H1 (cell line): ENCODE data around the gene DHCR24. TPM values are rescaled to one million over a fixed set of nuclear protein-coding genes. Genes with fewer than 3 reads are reported as not detected.

ENCODE experiments used
- CTCF ChIA-PET: fragments of 300-600 bp; sonication (Branson Sonifier 250); formaldehyde crosslinking; loops from one replicate; lab custom pipeline; 2021; ENCODE audit not compliant: partially characterized antibody; lab: Charles Lee
- POLR2A ChIA-PET: fragments of 300-600 bp; sonication (Branson Sonifier 250); formaldehyde crosslinking; loops from one replicate; lab custom pipeline; 2021; ENCODE audit warnings: inconsistent platforms; ENCODE audit not compliant: partially characterized antibody; lab: Charles Lee
- DNase-seq, 2 experiments: peaks; one replicate each; pipeline versions ENCODE4 v3.0.0 to v3.0.0-alpha.2; 2010 to 2022; ENCODE audit warnings: low spot score in 2 of 2, low read depth in 1 of 2, mixed read lengths in 1 of 2
- FAIRE-seq: peaks from 2 replicates; lab custom pipeline; 2011; peaks lifted over from hg19 to GRCh38; lab: Jason Lieb, UNC
- H2AFZ ChIP-seq: 2 replicates; pipeline ENCODE4 v1.8.1; 2012; ENCODE audit warnings: low read length, inconsistent platforms
- H2AK5ac ChIP-seq: 2 replicates; pipeline ENCODE4 v1.6.1; 2013; ENCODE audit warnings: low read depth, low read length
- H2BK120ac ChIP-seq: replicated peaks from 2 replicates; pipeline ENCODE3; 2013; ENCODE audit warnings: low read depth, low read length, inconsistent platforms
- H2BK12ac ChIP-seq: 2 replicates; pipeline ENCODE4 v1.6.1; 2013; ENCODE audit warnings: low read depth, low read length
- H2BK15ac ChIP-seq: 2 replicates; pipeline ENCODE4 v1.6.1; 2013; ENCODE audit warnings: low read length
- H2BK20ac ChIP-seq: 2 replicates; pipeline ENCODE4 v1.6.1; 2013; ENCODE audit warnings: low read length
- H2BK5ac ChIP-seq: 2 replicates; pipeline ENCODE4 v1.6.1; 2013; ENCODE audit warnings: low read depth, low read length
- H3K14ac ChIP-seq: 2 replicates; pipeline ENCODE4 v1.6.1; 2013; ENCODE audit warnings: inconsistent platforms; ENCODE audit not compliant: insufficient read length
- H3K18ac ChIP-seq: 2 replicates; pipeline ENCODE4 v1.6.1; 2013; ENCODE audit warnings: low read length; ENCODE audit errors: extremely low read depth
- H3K23ac ChIP-seq: 2 replicates; pipeline ENCODE4 v1.6.1; 2013; ENCODE audit warnings: inconsistent platforms; ENCODE audit not compliant: insufficient read length
- H3K23me2 ChIP-seq: 2 replicates; pipeline ENCODE4 v1.6.1; 2013; ENCODE audit warnings: low read depth, low read length
- H3K27ac ChIP-seq: 2 replicates; pipeline ENCODE4 v1.6.1; 2011; ENCODE audit warnings: low read depth, low read length, inconsistent platforms
- H3K27me3 ChIP-seq, 4 experiments: replicated peaks in 1 of 4; 1 replicate in 1 of 4; 2 replicates in 3 of 4; pipeline versions ENCODE4 v1.6.1 to v1.8.1; 2011 to 2013; ENCODE audit warnings: low read length in 3 of 4, mild to moderate bottlenecking in 3 of 4, inconsistent platforms in 2 of 4, mixed read lengths in 2 of 4, moderate library complexity in 1 of 4; ENCODE audit not compliant: control insufficient read depth in 3 of 4, insufficient read depth in 3 of 4; ENCODE audit errors: extremely low read depth in 1 of 4
- H3K36me3 ChIP-seq, 4 experiments: 2 replicates each; pipeline versions ENCODE4 v1.6.1 to v1.8.1; 2011 to 2013; ENCODE audit warnings: mild to moderate bottlenecking in 4 of 4, low read length in 3 of 4, moderate library complexity in 2 of 4, control low read depth in 1 of 4, inconsistent platforms in 1 of 4; ENCODE audit not compliant: insufficient read depth in 4 of 4, control insufficient read depth in 2 of 4
- H3K4ac ChIP-seq: replicated peaks from 2 replicates; pipeline ENCODE3; 2013; ENCODE audit warnings: low read length, low read depth, mixed read lengths, inconsistent platforms; ENCODE audit not compliant: insufficient read length
- H3K4me1 ChIP-seq, 4 experiments: replicated peaks in 1 of 4; 1 replicate in 1 of 4; 2 replicates in 3 of 4; pipeline versions ENCODE4 v1.6.1 to v1.8.1; 2011 to 2013; ENCODE audit warnings: low read length in 3 of 4, inconsistent platforms in 2 of 4, mixed read lengths in 1 of 4; ENCODE audit not compliant: insufficient read depth in 4 of 4, control insufficient read depth in 3 of 4
- H3K4me2 ChIP-seq, 2 experiments: 2 replicates each; pipeline versions ENCODE4 v1.6.1 to v1.8.1; 2011 to 2013; ENCODE audit warnings: low read depth in 2 of 2, low read length in 2 of 2, control low read depth in 1 of 2, inconsistent platforms in 1 of 2, mild to moderate bottlenecking in 1 of 2; ENCODE audit not compliant: insufficient read depth in 1 of 2
- H3K4me3 ChIP-seq, 4 experiments: fragments of 200-600, 300-600 bp in 1 of 4; sonication (generic), shearing (Covaris generic), sonication (Bioruptor Twin) in 1 of 4; 2 replicates each; pipeline versions ENCODE4 v1.5.1 to v1.8.1; 2011 to 2016; ENCODE audit warnings: low read length in 4 of 4, low read depth in 3 of 4, control low read depth in 2 of 4, inconsistent platforms in 2 of 4, mild to moderate bottlenecking in 2 of 4, mixed read lengths in 1 of 4, moderate library complexity in 1 of 4; ENCODE audit not compliant: insufficient read depth in 2 of 4; ENCODE audit errors: extremely low read depth in 1 of 4
- H3K56ac ChIP-seq: replicated peaks from 2 replicates; pipeline ENCODE3; 2013; ENCODE audit warnings: low read depth, mild to moderate bottlenecking, mixed read lengths, low read length, inconsistent platforms; ENCODE audit not compliant: insufficient read length
- H3K79me1 ChIP-seq: 2 replicates; pipeline ENCODE4 v1.6.1; 2013; ENCODE audit warnings: low read depth, low read length, control low read depth
- H3K79me2 ChIP-seq, 2 experiments: 2 replicates each; pipeline versions ENCODE4 v1.6.1 to v1.8.1; 2012 to 2013; ENCODE audit warnings: low read length in 2 of 2, mild to moderate bottlenecking in 2 of 2, inconsistent platforms in 1 of 2; ENCODE audit not compliant: insufficient read depth in 2 of 2, control insufficient read depth in 1 of 2
- H3K9ac ChIP-seq, 4 experiments: replicated peaks in 1 of 4; 1 replicate in 1 of 4; 2 replicates in 3 of 4; pipeline versions ENCODE4 v1.6.1 to v1.8.1; 2011 to 2013; ENCODE audit warnings: low read depth in 3 of 4, low read length in 3 of 4, control low read depth in 2 of 4, mild to moderate bottlenecking in 2 of 4, moderate library complexity in 2 of 4, inconsistent platforms in 1 of 4; ENCODE audit errors: extremely low read depth in 1 of 4
- H3K9me3 ChIP-seq, 2 experiments: 2 replicates each; pipeline versions ENCODE4 v1.6.1 to v1.8.1; 2012 to 2013; ENCODE audit warnings: mild to moderate bottlenecking in 2 of 2, moderate library complexity in 2 of 2, control low read depth in 1 of 2, inconsistent platforms in 1 of 2, low read depth in 1 of 2, low read length in 1 of 2, mixed read lengths in 1 of 2; ENCODE audit not compliant: insufficient read depth in 2 of 2
- H4K20me1 ChIP-seq, 2 experiments: replicated peaks in 1 of 2; 2 replicates each; pipeline versions ENCODE3 to v1.8.1; 2011 to 2013; ENCODE audit warnings: inconsistent platforms in 2 of 2, low read length in 2 of 2, mild to moderate bottlenecking in 1 of 2; ENCODE audit not compliant: insufficient read depth in 2 of 2, control insufficient read depth in 1 of 2
- H4K5ac ChIP-seq: 2 replicates; pipeline ENCODE4 v1.6.1; 2013; ENCODE audit warnings: low read length, low read depth, mixed read lengths, inconsistent platforms; ENCODE audit not compliant: insufficient read length
- H4K8ac ChIP-seq: 2 replicates; pipeline ENCODE4 v1.8.0; 2013; ENCODE audit warnings: mild to moderate bottlenecking, moderate library complexity, low read length, inconsistent platforms; ENCODE audit not compliant: insufficient read depth; ENCODE audit errors: extremely low read depth
- H4K91ac ChIP-seq: replicated peaks from 2 replicates; pipeline ENCODE3; 2013; ENCODE audit warnings: low read length, mixed read lengths, inconsistent platforms; ENCODE audit not compliant: insufficient read length
- POLR2A ChIP-seq, 2 experiments: IDR thresholded peaks; 1 replicate in 1 of 2; 2 replicates in 1 of 2; pipeline ENCODE4 v1.6.1; 2011; ENCODE audit warnings: low read depth in 2 of 2, low read length in 2 of 2, mild to moderate bottlenecking in 2 of 2; ENCODE audit errors: control extremely low read depth in 1 of 2
- RFX5 ChIP-seq: IDR thresholded peaks from 2 replicates; pipeline ENCODE4 v1.6.1; 2011; ENCODE audit warnings: low read depth, low read length, improper control_type of control experiment, borderline replicate concordance
- WGBS, 2 experiments: shearing (Covaris generic) in 1 of 2; methylation state at CpG; one replicate each; pipeline versions ENCODE4 v1.1.6 to v1.1.7; 2013 to 2015; ENCODE audit warnings: low lambda C conversion rate in 2 of 2, mixed read lengths in 2 of 2, inconsistent platforms in 1 of 2, low coverage in 1 of 2, missing lambda C conversion rate in 1 of 2; ENCODE audit not compliant: insufficient replicate concordance in 2 of 2, insufficient coverage in 1 of 2, insufficient read length in 1 of 2; ENCODE audit errors: extremely low coverage in 1 of 2, missing lambda C conversion rate in 1 of 2; 5-methylcytosine and 5-hydroxymethylcytosine counted together
- polyA plus RNA-seq, 7 experiments: library from polyadenylated mRNA; depleted of rRNA in 3 of 7; stranded (reverse) in 5 of 7; unstranded in 2 of 7; fragments of >200 nt in 5 of 7; fragments of 200-250 nt in 2 of 7; gene quantifications; 1 replicate in 5 of 7; 2 replicates in 1 of 7; 4 replicates in 1 of 7; pipeline versions ENCODE4 v1.2.1 to v1.2.3, GENCODE V29; 2011 to 2013; ENCODE audit warnings: missing spikeins in 2 of 7, mixed read lengths in 2 of 7
- total RNA-seq: library from RNA; stranded (reverse); fragmentation: NEBNext Ultra II Directional; extraction: Animal tissue kit (Norgen Biotek cat#: 25700); gene quantifications from 2 replicates; pipeline ENCODE4 v1.2.1, GENCODE V29; 2021

Gene DHCR24
- total and polyA plus RNA-seq, 2 of the 8 experiments (the other 6 are each of a cell fraction or from before 2014, with no cell fraction given) = 370 to 419 TPM

DNA sequence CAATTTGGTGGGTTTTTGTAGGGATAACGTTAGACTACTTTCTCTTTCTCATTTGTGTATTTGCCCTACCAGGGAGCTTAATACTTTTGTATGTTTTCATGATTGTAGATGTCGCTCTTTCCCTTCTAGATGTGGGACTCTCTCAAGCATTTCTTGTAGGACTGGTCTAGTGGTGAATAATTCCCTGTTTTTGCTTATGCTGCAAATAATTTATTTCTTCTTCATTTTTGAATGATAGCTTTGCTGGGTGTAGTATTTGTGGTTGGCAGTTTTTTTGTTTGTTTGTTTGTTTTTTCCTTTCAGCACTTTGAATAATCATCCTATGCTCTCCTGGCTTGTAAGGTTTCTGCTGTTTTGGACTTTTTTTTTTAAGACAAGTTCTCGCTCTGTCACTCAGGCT, 63.3 kb downstream of the DHCR24 start:
- Histone ChIP-seq H3K9ac (no peak overlapping the region), H3K23ac (no peak overlapping the region), H3K27me3 (no peaks in the 10 kb centered on the region), H3K79me1 (no peaks in the 10 kb centered on the region), H4K8ac (no peak overlapping the region), H4K20me1 (no peaks in the 10 kb centered on the region), H3K23me2 (no peaks in the 10 kb centered on the region), H3K4me2 (no peak overlapping the region), H2BK15ac (no peak overlapping the region), H3K27ac (no peak overlapping the region), H3K79me2 (no peaks in the 10 kb centered on the region), H3K18ac (no peak overlapping the region), H3K14ac (no peak overlapping the region), H2BK12ac (no peak overlapping the region), H2BK120ac (no peak overlapping the region), H3K4me1 (no peaks in the 10 kb centered on the region; a peak in 2 of 7 replicates), H2BK20ac (no peak overlapping the region), H3K56ac (no peak overlapping the region), H4K5ac (no peak overlapping the region), H2AFZ (no peak overlapping the region), H3K4ac (no peak overlapping the region), H3K4me3 (no peak overlapping the region), H3K9me3 (peaks cover 3% of the 10 kb centered on the region in 2 experiments; a peak in 1 of 4 replicates), H2AK5ac (no peak overlapping the region), H2BK5ac (no peak overlapping the region), H4K91ac (no peak overlapping the region), H3K36me3 (no peaks in the 10 kb centered on the region)
- ChIA-PET CTCF (interaction anchor here (0.9 to 1.6 kb wide), 3 partner anchors 14 to 125 kb away, joined by 3 to 4 read pairs (median 3); no protein-coding TSS in a partner anchor), POLR2A (interaction anchor here (2.0 kb wide), 1 partner anchor 24 kb away, joined by 4 read pairs; no protein-coding TSS in a partner anchor)
- TF ChIP-seq POLR2A (IDR thresholded peaks at IDR 0.05; ENCODE audit: control extremely low read depth in 1 of 2, low read depth in 2 of 2, low read length in 2 of 2) (no peak), RFX5 (no peak)
- DNase-seq (no peak), FAIRE-seq (no peak)
- WGBS, 2 experiments = 95% methylated on average over 3 of the region's 3 CpGs; no CpG with 5 or more reads in 1 of the 2 experiments
